ENCODE measurements around the gene XIAP.

DNA sequence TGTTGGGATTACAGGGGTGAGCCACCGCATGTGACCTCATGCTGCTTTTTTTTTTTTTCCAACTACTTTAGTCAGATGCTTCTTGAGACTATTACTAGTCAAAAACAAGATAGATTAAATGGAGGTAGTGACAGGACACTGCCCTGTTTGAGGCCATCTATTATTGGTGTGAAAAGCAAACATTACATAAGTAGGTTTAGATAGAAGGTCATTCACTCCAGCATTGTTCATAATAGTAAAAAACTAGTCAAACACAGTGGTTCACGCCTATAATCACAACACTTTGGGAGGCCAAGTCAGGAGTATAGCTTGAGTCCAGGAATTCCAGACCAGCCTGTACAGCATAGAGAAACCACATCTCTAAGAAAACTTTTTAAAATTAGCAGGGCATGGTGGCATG is 16.3 kb downstream of the XIAP start:
- no peak for TF ChIP-seq POLR2A (IDR thresholded peaks at IDR 0.05)
- no peak for TF ChIP-seq POLR2AphosphoS5 (IDR thresholded peaks at IDR 0.05)

All from breast epithelium (tissue), 3 donors.